Sigmoid colon (tissue), 7 donors: Measurements from ENCODE around the gene SLC9A7. TPM values are rescaled to one million over a fixed set of nuclear protein-coding genes. Genes with fewer than 3 reads are reported as not detected.
A peak's percentile ranks its signal among the peaks of the same experiment; 100 is the strongest.

Source experiments
- DNase-seq: peaks from one replicate; pipeline ENCODE4 v3.0.0-alpha.2; 2019
- H3K27ac ChIP-seq, 4 donors: fragments of 200-600 bp; sonication (generic); one replicate each; pipeline ENCODE4 v1.5.1; 2016 to 2019; ENCODE audit warnings: mild to moderate bottlenecking in 1 of 4
- H3K27me3 ChIP-seq, 3 donors: fragments of 200-600 bp; sonication (generic); one replicate each; pipeline ENCODE4 v1.5.1; 2019; ENCODE audit warnings: mild to moderate bottlenecking in 1 of 3
- H3K36me3 ChIP-seq, 4 donors: fragments of 200-600 bp; sonication (generic); one replicate each; pipeline ENCODE4 v1.5.1; 2016 to 2019
- H3K4me1 ChIP-seq, 4 donors: fragments of 200-600 bp; sonication (generic); one replicate each; pipeline ENCODE4 v1.5.1; 2017 to 2019
- H3K4me3 ChIP-seq, 4 donors: fragments of 200-600 bp; sonication (generic); one replicate each; pipeline ENCODE4 v1.5.1; 2017 to 2019; ENCODE audit warnings: mild to moderate bottlenecking in 2 of 4, moderate library complexity in 1 of 4
- H3K9me3 ChIP-seq, 4 donors: fragments of 200-600 bp in 3 of 4; sonication (generic) in 3 of 4; one replicate each; pipeline versions ENCODE4 v1.5.1 to v1.6.1; 2013 to 2019
- EP300 ChIP-seq, 4 donors: sonication (generic); formaldehyde crosslinking; IDR thresholded peaks; one replicate each; pipeline ENCODE4 v1.6.1; 2017; ENCODE audit warnings: antibody characterized with exemption in 4 of 4
- POLR2A ChIP-seq, 2 donors: fragments of 450-650 bp; IDR thresholded peaks; one replicate each; pipeline ENCODE4 v1.6.1; 2016; ENCODE audit warnings: antibody characterized with exemption in 2 of 2, mild to moderate bottlenecking in 2 of 2, moderate library complexity in 2 of 2
- POLR2AphosphoS5 ChIP-seq, 4 donors: sonication (generic); formaldehyde crosslinking; IDR thresholded peaks; one replicate each; pipeline ENCODE4 v1.6.1; 2017; ENCODE audit warnings: antibody characterized with exemption in 4 of 4
- WGBS, 2 donors: extraction: QIAGEN DNeasy Blood & Tissue Kit; methylation state at CpG; one replicate each; pipeline ENCODE4 v1.1.7; 2013; 5-methylcytosine and 5-hydroxymethylcytosine counted together
- intact Hi-C: fragments of 100-400 bp; cut with DNase I; formaldehyde crosslinking; loops from one replicate; pipeline ENCODE4 v1.15.1; 2023
- polyA plus RNA-seq, 3 donors: library from polyadenylated mRNA; stranded (reverse); fragments of 200-250 nt; gene quantifications; one replicate each; pipeline ENCODE4 v1.2.3, GENCODE V29; 2013
- total RNA-seq, 4 donors: library from RNA; depleted of rRNA; stranded (reverse); fragments of >200 nt; gene quantifications; one replicate each; pipeline ENCODE4 v1.1.0, GENCODE V29; 2016
- TF ChIP-seq, protein P1 (sequence below), 4 experiments: fragments of 450-650 bp in 3 of 4; fragments of 200-600 bp in 1 of 4; IDR thresholded peaks; one replicate each; pipeline ENCODE4 v1.5.1; 2016 to 2019; ENCODE audit warnings: antibody characterized with exemption in 4 of 4, mild to moderate bottlenecking in 3 of 4, moderate library complexity in 2 of 4
- donor health status: healthy with polysubstance abuse.
- donor health status: Bipolar disorder and iron deficiency.
- donor health status: healthy.

Gene SLC9A7
- total RNA-seq, result 1 to 10 TPM; 1.8 to 8.8 (median 3.0) TPM
- polyA plus RNA-seq, result 1 to 10 TPM in 1 of 3 donors, under 1 TPM in 2; under 0.01 to 4.0 (median 0.23) TPM

GRCh38 chrX:46758956-46759644 is at the start of gene SLC9A7:
Gene SLC9A7, minus strand, starts transcription at chrX:46759118. Its CDS starts 89 bp downstream, at chrX:46759029.
- Histone ChIP-seq H3K27ac (peak within 1 kb of the TSS in 3 of 4 donors; percentile 19 to 26 (median 21)), H3K4me1 (peaks cover 0 to 9% (median 3%) of the 10 kb centered on the region in 4 donors), H3K27me3 (no peaks in the 10 kb centered on the region), H3K36me3 (no peaks in the 10 kb centered on the region), H3K4me3 (peak within 1 kb of the TSS; percentile 10 to 58 (median 52)), H3K9me3 (peaks cover 0 to 3% (median 0%) of the 10 kb centered on the region in 4 donors)
- intact Hi-C loops, result loop anchor here (5.0 to 10.0 kb wide), 5 partner anchors 33 to 273 kb away; partner anchors contain the start of genes JADE3 and RP2
- no peak for TF ChIP-seq POLR2A (IDR thresholded peaks at IDR 0.05)
- TF ChIP-seq, protein P1, sequence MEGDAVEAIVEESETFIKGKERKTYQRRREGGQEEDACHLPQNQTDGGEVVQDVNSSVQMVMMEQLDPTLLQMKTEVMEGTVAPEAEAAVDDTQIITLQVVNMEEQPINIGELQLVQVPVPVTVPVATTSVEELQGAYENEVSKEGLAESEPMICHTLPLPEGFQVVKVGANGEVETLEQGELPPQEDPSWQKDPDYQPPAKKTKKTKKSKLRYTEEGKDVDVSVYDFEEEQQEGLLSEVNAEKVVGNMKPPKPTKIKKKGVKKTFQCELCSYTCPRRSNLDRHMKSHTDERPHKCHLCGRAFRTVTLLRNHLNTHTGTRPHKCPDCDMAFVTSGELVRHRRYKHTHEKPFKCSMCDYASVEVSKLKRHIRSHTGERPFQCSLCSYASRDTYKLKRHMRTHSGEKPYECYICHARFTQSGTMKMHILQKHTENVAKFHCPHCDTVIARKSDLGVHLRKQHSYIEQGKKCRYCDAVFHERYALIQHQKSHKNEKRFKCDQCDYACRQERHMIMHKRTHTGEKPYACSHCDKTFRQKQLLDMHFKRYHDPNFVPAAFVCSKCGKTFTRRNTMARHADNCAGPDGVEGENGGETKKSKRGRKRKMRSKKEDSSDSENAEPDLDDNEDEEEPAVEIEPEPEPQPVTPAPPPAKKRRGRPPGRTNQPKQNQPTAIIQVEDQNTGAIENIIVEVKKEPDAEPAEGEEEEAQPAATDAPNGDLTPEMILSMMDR (IDR thresholded peaks at IDR 0.05), result peak; percentile 28 to 77 (median 52)
- 1% methylated on average over 85 of the region's 85 CpGs for WGBS, 2 donors
- DNase-seq, result peak; percentile 81

- Histone ChIP-seq H3K27ac (no peak overlapping the region), H3K4me3 (no peak overlapping the region), H3K36me3 (no peaks in the 10 kb centered on the region), H3K4me1 (no peaks in the 10 kb centered on the region), H3K27me3 (no peaks in the 10 kb centered on the region), H3K9me3 (no peaks in the 10 kb centered on the region)
- TF ChIP-seq, protein P1 (IDR thresholded peaks at IDR 0.05), result no peak
- WGBS, 2 donors, result 84 to 94% methylated on average over 2 of the region's 2 CpGs
- intact Hi-C loops, result no loop called here
- no peak for DNase-seq
These were observed 46.4 kb upstream of the SLC9A7 start for GRCh38 chrX:46805270-46805669.

DNA sequence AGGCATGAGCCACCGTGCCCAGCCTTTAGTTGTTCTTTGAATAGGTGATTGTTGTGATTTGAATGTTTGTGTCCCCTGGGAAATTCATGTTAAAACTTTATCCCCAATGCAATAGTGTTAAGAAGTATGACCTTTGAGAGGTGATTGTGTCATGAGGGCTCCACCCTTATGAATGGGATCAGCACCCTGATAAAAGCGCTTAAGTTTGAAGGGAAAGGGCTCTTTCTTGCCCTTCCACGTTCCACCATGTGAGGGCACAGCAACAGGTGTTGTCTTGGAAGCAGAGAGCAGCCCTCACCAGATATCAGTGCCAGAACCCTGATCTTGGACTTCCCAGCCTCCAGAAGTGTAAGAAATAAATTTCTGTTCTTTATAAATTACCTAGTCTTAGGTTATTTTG is 44.2 kb upstream of the SLC9A7 start:
- 48 to 69% methylated on average over 3 of the region's 3 CpGs for WGBS, 2 donors
- TF ChIP-seq, protein P1 (IDR thresholded peaks at IDR 0.05), result no peak
- TF ChIP-seq POLR2AphosphoS5 (IDR thresholded peaks at IDR 0.05) (no peak), EP300 (IDR thresholded peaks at IDR 0.05) (no peak), POLR2A (IDR thresholded peaks at IDR 0.05) (no peak)
- intact Hi-C loops, result no loop called here

DNA sequence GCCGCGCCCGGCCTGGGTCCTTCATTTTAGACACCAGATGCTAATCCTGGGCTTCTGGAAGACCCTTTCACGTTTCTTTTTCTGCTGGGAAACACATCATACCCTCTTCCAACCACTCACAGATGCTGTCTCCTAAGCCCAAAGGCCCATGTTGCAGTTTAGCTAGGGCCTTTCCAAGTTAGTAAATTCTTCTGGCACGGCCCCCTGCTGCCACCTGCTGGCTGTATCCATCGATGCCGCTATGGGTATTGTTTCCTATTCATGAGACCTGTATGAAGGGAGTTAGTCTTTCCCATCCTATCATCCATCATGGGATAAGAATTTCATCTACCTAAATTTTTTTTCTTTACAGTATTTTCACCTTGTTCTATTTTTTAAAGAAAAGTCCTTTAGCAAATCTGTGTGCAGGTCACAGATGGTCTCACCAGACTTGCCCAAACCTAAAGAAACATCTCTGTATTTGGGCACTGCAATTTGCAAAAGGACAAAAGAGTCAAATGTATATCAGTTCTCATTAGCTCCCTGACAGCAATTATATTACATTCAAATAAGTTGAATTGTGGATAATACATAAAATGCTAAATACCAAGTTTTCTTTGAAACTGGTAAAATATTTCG is 37.8 kb upstream of the SLC9A7 start:
- H3K9me3 ChIP-seq, result no peaks in the 10 kb centered on the region
- DNase-seq, result peak; percentile 76
- H3K4me3 ChIP-seq, result no peak overlapping the region
- H3K27ac ChIP-seq, result no peak overlapping the region
- WGBS, 2 donors, result 47 to 49% methylated on average over 8 of the region's 8 CpGs
- H3K4me1 ChIP-seq, result no peaks in the 10 kb centered on the region
- intact Hi-C loops, result no loop called here
- no peaks in the 10 kb centered on the region for H3K27me3 ChIP-seq
- TF ChIP-seq POLR2AphosphoS5 (IDR thresholded peaks at IDR 0.05) (no peak), POLR2A (IDR thresholded peaks at IDR 0.05) (no peak), EP300 (IDR thresholded peaks at IDR 0.05) (no peak)
- TF ChIP-seq, protein P1 (IDR thresholded peaks at IDR 0.05), result peak in 2 of 4 experiments; percentile 39 to 57
- no peaks in the 10 kb centered on the region for H3K36me3 ChIP-seq

More for the DNA sequence above, 44.2 kb upstream of the SLC9A7 start:
- no peak overlapping the region for H3K4me3 ChIP-seq
- H3K27me3 ChIP-seq, result no peaks in the 10 kb centered on the region
- H3K9me3 ChIP-seq, result no peaks in the 10 kb centered on the region
- no peak overlapping the region for H3K27ac ChIP-seq
- H3K4me1 ChIP-seq, result no peaks in the 10 kb centered on the region
- no peak for DNase-seq
- H3K36me3 ChIP-seq, result no peaks in the 10 kb centered on the region
